ENCODE measurements around the gene ATP1A4.

DNA sequence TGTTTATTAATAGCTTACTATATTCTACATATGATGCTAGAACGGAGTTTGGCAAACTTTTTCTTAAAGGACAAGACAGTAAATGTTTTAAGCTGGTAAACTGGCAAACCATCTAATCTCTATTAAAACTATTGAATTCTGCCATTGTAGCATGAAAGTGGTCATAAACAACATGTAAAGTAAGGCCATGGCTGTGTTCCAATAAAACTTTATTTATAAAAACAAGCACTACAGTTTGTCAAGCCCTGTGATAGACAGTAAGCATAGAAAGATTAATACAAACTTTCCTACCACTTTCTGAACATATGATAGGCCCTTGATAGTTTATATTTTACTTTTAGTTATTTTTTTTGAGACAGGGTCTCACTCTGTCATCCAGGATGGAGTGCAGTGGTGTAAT lies 76.2 kb downstream of the ATP1A4 start:
- TF ChIP-seq, protein P1, sequence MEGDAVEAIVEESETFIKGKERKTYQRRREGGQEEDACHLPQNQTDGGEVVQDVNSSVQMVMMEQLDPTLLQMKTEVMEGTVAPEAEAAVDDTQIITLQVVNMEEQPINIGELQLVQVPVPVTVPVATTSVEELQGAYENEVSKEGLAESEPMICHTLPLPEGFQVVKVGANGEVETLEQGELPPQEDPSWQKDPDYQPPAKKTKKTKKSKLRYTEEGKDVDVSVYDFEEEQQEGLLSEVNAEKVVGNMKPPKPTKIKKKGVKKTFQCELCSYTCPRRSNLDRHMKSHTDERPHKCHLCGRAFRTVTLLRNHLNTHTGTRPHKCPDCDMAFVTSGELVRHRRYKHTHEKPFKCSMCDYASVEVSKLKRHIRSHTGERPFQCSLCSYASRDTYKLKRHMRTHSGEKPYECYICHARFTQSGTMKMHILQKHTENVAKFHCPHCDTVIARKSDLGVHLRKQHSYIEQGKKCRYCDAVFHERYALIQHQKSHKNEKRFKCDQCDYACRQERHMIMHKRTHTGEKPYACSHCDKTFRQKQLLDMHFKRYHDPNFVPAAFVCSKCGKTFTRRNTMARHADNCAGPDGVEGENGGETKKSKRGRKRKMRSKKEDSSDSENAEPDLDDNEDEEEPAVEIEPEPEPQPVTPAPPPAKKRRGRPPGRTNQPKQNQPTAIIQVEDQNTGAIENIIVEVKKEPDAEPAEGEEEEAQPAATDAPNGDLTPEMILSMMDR (IDR thresholded peaks at IDR 0.05), result no peak
- no peak for TF ChIP-seq POLR2A (IDR thresholded peaks at IDR 0.05)
